NOMO-1 (cell line): ENCODE data around the gene RNF152.

Experiments used
- DNase-seq, 2 experiments: peaks; one replicate each; lab custom pipeline; 2025; ENCODE audit not compliant: unreplicated experiment in 2 of 2; lab: John Stamatoyannopoulos, UW

The RNF152 gene, protein sequence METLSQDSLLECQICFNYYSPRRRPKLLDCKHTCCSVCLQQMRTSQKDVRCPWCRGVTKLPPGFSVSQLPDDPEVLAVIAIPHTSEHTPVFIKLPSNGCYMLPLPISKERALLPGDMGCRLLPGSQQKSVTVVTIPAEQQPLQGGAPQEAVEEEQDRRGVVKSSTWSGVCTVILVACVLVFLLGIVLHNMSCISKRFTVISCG

DNA sequence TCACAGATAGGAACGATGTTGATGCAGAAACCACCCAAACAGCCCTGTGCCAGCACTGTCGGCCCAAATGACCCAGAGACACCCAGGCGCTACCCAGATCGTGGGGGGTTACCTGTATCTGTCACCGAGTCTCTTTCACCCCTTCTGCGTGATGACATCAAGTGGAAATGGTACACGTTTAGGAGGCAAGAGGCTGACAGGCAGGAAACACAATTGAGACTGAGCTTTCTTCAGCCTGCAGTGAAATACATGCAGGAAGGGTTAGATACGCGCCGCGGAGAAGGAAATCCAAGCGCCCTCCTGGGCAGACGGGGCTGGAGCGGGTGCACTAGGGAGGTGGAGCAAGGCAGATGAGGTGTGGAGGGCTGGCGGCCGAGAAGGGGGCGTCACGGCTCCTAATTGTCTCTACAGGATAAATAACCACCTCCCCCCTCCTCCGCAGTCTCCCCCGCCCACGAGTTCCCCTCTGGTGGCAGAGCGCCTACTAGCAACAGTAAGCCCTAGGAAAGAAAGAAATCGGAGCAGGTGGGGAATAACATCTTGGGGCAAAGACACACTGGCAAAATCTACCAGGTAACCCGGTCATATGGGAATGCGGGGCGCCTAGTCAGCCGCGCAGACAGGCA lies at the start of gene RNF152:
Gene RNF152, minus strand, starts transcription at position 325 of the 626 bp plus-strand sequence. CDS start 76,544 bp downstream, outside the sequence.
- DNase-seq: no peak

DNA sequence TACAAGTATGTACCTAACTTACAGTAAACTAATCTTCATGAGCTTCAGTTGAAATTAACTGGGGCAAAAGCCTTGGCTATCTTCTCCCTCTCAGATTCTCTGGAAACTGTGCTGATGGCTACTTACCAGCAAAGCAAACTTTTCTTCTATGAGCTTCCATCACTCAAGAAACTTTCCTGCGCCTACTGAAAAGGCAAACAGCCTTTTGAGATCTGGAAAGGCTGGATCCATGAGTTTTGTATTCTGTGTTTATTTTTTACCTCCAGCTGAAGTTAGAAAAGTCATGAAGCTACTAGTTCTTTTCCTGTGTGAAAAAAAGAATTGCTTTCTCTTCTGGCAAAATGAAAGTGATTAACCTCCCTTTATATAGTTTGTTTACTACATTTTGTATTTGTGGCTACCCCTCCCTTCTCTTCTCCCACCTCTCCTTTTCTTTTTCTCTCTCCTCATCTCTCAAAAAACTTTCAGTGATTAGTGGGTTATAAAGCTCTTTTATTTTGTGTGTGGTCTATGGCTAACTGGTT lies 49.2 kb upstream of the RNF152 start:
- no peak for DNase-seq

DNA sequence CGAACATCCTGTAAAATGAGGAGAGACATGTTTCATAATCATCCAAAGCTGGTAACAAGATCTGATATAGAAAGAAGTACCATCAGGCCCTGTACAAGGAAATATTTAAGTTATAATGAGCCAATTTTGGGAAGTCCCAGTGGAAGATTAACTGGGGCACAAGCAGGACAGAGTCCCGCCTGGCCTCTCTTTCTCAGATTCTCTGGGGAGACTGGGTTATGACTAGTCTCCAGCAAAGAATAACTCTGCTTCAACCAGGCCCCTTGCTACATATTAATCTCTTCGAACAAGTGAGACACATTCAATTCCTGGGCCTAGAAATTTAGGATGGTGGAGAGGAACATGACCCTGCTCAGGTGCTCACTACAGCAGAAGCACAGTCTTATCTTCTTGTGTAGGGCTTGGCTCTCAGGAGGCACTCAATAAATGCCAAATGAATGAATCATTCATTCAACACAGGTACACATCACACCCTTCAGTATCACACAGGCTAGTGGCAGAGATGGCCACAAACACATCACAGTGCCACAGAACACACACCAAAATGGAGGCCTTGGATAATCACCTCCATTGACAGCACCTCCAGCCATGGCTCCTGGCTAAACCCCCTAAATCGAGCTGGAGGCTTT lies 46.4 kb upstream of the RNF152 start:
- DNase-seq: no peak

DNA sequence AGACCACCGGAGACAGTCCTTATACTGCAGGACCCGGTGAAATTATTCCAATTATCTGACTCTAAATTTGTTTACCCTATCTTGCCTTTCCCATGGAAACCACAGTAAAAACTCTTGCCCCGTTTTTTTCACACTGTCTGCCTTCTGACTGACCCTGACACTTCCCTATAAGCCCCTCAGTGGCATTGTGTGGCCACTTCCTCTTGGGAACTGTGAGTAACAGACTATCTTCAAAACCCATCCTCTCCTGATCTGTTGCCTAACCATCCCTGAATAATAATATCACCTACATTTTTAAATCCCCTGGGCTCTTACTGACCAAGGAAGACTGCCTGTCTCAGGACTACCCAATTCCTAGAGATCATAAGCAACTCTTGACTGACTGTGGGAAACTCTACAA lies 42.6 kb upstream of the RNF152 start:
- DNase-seq: peak; percentile 12 to 46

DNA sequence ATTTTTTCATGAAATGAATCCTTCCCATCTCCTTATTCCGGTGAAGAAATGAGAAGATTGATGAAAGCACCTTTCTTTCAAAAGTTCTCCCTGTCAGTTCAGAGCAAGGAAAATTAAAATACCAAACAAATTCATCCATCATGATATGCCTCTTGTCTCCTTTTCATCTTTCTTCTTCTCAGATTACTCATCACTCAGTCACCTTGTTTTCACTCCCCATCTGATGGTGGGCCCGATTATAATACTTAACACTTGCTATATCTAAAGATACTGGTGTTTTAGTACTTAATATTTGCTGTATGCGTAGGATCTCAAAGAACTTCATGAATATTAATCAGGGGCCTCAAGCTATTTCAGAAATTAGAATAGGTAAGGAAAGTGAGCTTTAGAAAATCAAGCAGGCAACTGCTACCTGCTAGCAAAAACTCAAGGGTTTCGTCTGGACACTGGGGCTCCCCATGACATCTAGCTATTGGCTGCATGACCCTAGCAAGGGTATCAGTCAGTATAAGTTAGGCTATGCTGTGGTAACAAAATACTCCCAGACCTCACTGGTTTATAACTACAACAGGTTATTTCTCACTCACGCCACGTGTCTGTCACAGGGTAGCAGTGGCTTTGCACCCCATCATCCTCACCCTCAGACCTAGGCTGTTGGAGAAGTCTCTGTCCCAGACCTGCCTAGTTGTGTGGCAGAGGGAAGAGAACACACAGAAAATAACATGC lies 39.0 kb upstream of the RNF152 start:
- no peak for DNase-seq

DNA sequence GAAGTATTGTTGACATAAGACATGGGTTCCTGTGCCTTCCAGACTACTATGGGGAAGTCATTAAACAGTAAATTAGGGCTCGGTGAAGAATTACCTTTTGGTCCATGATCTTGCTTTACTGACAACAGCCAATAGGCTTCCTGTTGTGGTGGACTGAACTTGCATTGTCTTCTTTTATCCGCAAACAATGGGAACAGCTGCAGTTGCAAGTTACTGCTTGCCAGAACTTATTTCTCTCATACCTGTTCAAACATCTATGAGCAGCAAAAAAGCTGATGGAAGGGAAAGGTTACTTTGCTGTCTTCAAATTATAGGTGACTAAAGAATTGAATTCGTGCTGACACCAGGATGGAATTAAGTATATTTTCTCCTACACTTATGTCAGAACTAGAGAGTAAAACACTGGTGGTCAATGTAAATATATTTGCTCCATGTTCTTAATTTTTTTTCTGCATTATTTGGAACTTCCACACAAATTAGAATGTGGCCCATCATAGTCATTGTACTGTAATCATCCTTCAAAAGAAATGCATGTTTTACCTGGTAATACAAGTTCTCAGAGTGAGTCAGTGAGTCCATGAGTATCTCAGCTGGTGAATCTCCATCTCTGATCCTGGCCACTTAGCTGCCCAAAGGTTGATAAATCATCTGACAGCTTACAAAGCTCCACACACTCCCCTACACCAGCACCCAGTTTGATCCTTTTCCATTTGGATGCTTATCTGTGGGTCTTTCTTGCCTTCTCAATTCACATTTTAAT lies 37.3 kb upstream of the RNF152 start:
- no peak for DNase-seq

DNA sequence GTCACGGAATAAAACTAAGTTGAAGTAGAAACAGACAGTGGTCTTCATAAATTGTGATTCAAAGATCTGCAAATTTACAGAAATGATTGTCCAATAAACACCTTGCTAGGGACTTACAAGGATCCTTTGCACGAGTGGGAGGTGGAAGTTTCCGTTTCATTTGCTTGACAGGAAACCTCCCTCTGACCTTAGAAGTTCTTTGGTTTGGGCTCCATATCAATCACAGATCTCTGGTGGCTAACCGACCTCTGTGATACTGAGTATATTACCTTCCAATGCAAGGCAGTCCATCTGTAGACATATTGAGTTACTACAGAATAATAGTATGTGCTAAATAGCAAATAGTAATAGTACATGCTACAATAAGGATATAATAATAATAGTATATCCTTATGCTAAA lies 33.7 kb upstream of the RNF152 start:
- DNase-seq: no peak

DNA sequence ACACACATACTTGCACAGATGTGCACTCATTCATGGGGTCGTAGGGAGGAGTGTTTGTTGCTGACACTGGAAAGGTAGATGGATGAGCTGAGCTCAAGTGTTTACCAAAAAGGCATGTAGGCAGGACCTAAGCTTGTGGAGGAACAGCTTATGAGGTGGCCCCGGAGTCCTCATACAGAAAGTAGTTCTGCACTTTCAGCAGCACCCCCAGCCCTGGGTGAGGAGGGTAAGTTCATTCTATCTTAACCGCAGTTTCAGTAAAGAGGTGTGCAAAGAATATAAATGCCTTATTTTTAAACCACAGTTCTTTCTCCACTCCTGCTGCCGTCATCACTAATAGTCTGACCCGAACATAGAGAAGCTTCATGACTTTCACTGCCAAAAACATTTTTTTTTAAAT lies 31.7 kb upstream of the RNF152 start:
- no peak for DNase-seq

DNA sequence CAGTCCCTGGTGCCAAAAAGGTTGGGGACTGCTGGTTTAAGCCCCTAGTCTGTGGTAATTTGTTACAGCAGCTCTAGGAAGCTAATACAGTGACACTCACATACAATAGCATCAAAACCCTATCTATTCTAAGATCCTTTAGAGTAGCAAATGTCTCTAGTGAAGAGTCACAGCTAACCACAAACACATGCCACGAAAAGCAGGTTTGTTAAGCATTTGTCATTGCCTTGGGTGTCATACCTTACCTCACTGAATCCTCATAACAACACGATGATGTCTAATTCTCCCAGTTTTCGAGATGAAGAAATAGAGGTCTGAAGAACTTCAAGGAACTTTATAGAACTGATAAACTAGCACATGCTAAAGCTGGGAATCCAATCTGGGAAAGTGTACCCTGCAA lies 29.6 kb upstream of the RNF152 start:
- DNase-seq: no peak

DNA sequence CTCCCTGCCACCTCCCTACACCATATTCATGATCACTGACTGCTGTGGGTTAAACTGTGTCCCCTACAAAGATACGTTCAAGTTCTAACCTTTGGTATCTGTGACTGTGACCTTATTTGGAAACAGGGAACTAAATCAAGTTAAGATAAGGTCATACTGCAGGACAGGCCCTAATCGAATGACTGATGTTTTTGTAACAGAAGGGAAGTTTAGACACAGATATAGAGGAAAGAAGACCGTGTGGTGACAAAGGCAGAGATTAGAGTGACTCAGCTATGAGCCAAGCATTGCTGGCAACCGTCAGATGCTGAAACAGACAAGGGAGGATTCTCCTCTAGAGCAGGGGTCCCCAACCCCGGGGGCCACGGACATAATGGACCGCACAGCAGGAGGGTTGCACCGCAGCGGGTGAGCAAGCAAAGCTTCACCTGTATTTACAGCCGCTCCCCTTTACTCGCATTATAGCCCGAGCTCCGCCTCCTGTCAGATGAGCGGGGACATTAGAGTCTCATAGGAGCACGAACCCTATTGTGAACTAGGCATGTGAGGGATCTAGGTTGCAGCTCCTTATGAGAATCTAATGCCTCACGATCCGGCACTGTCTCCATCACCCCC lies 28.9 kb upstream of the RNF152 start:
- DNase-seq: peak; percentile 11 to 13

DNA sequence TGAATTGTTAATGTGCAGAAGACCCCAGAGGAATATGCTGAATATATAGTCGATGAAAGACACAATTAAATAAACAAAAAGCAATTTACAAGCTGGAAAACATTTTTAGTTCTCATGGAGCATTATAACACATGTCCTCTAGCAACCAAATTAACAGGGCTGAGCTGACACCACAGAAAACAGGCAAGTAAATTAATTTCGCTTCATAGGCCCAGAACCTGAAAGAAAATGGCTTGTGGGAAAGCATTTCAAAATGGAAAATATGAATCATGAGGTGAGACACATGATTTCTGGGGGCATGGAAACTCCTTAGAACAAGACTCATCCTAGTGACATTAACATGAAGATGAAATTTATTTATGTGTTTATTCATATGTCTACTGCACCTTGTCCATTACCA lies 25.0 kb upstream of the RNF152 start:
- DNase-seq: no peak

DNA sequence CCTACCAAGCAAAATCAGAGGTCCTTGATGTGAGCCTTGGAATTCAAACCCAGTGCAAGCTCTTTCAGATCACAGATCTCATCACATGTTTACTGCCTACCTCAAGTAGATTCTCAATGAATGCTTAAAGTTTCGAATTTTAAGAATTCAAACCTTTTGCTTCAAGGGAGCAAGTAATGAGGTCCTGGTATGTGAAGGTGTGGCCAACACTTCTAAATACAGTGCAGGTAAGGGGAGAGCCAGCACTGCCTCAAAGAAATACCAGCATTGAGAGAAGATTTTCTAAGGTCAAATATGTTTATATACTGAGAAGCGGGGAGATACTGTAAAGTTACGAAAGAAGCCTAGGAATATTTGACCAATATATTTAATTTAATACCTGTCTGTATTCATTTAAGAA lies 19.7 kb upstream of the RNF152 start:
- DNase-seq: no peak

DNA sequence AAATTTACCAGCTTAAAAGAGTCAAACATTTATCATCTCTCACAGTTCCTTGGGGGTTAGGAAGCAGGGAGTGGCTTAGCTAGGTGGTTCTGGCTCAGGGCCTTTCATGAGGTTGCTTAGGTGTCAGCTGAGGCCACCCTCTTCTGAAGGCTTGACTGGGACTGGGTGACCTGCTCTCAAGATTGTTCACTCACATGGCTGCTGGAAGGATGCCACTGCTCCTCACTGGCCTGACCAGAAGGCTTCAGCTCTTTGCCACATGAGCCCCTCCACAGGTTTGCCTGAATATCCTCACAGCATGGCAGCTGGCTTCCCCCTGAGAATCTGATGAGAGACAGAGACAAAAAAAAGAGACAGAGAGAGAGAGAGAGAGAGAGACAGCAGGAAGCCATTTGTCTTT lies 17.3 kb upstream of the RNF152 start:
- DNase-seq: no peak

DNA sequence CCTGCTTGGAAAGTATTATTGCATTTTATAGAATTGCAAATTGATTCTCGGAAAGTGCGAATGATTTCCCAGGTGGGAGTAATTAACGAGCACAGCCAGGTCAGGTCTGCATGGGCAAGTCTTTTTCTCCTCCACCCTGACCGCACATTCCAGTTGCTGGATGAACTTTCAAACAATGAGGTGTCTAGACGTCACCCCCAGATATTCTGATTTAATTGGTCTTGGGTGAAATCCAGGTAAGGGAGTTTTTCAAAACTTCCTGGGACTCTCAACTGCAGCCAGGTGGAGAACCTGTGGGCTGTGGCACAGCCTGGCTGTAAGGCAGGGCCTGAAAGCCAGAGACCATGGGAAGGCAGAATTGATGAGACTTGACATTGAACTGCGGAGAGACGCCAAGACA lies 15.9 kb upstream of the RNF152 start:
- no peak for DNase-seq

DNA sequence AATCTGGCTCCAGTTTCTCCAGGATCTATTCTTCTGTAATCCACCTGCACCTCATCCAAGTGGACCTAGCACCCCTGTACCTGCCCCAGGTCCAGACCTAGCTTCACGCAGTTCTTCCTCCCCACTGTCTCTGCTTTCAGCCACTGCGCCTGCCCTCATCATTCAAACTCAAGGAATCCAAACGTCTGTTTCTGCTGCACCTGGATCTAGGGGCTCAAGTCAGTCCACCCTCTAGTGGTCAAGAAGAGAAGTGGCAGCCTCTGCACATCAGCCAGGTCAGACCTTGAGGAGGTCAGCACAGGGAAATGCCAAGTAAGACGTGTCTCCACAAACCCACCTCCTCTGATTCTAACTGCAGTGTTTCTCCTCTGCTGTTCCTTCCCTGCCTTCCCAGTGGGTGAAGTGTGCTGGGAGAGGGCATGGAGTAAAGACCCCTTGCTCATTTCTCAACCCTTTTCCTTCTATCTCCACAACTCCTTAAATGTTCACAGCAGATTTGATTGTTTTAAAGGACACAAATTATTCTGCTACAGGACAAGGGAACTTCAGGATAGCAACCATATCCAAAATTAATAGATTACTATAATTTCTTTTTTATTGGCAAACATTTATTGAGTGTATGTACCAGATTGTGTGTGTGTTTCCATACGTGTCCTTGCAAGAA lies 8.6 kb upstream of the RNF152 start:
- DNase-seq: peak; percentile 22 to 53

DNA sequence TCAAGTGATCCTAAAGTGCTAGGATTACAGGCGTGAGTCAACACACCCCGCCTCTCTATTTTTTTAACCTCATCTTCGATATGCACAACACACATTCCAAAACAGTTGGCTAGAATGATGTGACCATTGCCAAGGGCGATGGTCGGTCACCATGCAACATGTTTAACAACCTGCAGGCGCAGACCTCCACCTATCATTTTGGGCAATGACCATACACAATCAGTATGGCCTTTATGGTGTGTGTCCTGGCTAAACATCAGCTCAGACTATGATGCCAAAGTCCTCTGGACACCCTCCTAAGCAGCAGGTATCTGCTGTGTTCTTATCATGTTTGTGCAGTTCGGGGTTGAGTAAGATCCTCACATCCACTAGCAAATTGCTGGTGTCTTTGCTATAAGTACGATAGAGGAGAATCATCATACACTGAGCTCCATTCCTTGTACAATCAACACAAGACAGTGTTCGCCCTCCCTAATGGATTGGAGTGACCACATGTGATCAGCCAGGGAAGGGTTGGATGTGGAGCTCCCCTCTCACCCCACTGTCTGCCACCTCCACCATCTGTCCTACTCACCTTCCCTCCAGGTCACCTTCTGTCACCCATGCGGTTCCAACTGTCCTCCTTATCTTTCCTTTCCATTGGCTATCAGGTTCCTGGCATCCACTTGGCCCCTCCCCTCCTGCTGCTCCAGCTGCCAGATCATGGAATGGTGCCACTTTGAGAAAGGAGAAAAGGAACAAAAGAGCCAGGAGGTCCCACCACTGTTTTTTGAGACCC lies 7.9 kb upstream of the RNF152 start:
- DNase-seq: no peak

DNA sequence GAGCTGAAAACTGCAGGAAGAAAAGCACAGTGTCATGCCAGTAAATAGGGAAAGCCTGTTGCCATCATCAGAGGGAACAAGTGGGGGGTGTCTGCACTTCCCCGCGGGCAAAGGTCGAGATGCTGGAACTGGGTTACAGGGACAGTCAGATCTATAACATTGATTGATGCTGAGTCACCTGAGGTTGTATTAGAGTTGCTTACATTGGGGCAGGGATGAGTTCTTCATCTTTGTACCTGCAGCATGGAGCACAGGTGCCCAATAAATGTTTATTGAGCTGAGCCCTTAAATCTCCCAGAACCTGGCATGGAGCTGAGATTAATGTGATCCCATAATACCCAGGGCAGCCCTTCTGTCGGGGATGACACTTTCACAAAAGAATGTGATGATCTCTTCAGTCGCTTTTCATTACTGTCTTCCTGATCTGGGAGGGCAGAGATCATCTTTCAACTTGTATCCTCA lies 5.9 kb upstream of the RNF152 start:
- DNase-seq: no peak

DNA sequence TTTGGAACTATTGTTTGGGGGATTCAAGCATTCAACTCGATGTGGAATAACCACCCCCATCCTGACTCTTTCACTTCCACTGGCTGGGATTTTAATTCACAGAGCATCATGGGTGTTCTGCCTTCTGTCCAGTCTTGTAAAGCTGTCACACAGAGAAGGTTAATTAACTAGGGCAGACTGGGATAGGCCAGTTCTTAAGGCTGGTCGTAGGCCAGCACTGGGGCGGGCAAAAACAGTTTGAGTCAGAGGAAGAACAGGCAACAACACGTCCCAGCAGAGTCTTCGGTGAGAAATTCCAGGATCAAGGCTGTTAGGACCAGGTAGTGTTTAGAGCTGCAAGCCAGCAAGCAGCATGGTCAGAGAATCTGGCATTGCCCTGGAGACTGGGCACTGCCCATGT lies 4.0 kb upstream of the RNF152 start:
- no peak for DNase-seq

DNA sequence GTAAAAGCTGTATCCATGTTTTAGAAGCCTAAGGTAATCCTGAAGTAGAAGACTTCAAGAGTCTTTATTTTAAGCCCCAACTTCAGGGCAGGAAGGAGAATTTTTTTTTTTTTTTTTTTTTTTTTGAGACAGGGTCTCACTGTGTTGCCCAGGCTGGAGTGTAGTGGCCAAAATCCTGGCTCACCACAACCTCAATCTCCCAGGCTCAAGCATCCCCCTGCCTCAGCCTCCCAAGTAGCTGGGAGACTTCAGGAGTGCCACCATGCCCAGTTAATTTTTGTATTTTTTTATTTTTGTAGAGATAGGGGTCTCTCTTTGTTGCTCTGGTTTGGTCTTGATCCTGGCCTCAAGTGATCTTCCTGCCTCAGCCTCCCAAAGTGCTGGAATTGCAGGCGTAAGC lies 3.3 kb upstream of the RNF152 start:
- no peak for DNase-seq
